IPS-NIHi7 (cell line): ENCODE measurements around the gene SSU72.
"Not testable (repeated sequence)": the region's sequence is repeated elsewhere in the genome, so short reads cannot be mapped to it uniquely, and the experiment has no call there.

Source experiments
- DNase-seq: peaks from one replicate; pipeline ENCODE4 v3.0.0; 2012; ENCODE audit warnings: mixed read lengths; ENCODE audit errors: extremely low spot score

SSU72 gene

GRCh38 chr1:1540818-1541628 is 33.6 kb downstream of the SSU72 start:
- DNase-seq, result no peak

DNA sequence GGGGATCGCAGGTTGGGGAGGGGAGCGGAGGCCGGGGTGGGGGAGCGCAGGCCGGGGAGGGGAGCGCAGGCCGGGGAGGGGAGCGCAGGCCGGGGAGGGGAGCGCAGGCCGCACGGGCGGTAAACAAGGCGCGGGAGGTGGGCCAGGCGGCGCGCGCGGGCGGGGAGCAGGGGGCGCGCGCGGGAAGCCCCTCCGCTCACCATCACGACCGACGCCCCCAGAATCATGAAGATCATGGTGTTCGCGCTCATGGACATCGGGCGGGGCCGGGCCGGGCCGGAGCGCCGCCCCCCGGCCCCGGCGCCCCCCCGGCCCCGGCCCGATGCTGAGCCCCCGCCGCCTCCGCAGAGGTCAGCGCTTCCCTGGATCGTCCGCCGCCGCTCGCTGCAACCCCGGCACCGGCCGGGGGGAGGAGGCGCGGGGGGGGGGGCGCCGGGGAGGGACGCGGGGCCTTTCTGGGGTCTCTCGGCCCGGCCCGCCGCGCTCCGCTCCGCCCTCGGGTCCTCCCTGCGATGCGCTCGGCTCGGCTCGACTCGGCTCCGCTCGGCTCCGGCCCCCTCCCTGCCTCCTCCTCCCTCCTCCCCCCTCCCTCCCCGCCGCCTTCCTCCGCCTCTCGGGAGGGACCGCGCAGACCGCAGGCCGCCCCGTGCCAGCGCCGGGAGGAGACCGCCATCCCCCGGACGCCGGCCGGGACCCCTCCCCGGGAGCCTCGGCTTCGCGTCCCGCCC is 34.4 kb downstream of the SSU72 start, which contains the start of gene TMEM240:
TMEM240 (minus strand) TSS at position 535 of the 728 bp plus-strand sequence; CDS start at position 257, 278 bp downstream.
- DNase-seq, result peak; percentile 94

- peak; percentile 73 for DNase-seq
These were observed 35.2 kb downstream of the SSU72 start for GRCh38 chr1:1539310-1540089.

DNA sequence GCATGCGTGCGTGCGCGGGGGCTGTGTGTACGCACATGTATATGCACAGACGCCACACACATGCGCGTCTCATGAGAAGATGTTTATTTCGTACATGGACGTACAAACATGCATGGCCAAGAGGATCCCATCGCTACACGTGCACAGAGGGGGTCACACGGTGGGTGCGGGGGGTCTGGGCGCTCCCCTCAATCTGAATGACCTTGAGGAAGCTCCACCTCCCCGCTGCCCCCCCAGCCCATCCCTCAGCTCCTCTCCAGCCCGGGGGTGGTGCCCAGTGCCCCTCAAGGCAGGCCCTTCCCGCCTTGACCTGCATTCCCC is 35.7 kb downstream of the SSU72 start:
- DNase-seq, result no peak

- DNase-seq, result no peak
These were observed 36.3 kb downstream of the SSU72 start for GRCh38 chr1:1538334-1538733.

- no peak for DNase-seq
These were observed 36.9 kb downstream of the SSU72 start for GRCh38 chr1:1537626-1538250.

DNA sequence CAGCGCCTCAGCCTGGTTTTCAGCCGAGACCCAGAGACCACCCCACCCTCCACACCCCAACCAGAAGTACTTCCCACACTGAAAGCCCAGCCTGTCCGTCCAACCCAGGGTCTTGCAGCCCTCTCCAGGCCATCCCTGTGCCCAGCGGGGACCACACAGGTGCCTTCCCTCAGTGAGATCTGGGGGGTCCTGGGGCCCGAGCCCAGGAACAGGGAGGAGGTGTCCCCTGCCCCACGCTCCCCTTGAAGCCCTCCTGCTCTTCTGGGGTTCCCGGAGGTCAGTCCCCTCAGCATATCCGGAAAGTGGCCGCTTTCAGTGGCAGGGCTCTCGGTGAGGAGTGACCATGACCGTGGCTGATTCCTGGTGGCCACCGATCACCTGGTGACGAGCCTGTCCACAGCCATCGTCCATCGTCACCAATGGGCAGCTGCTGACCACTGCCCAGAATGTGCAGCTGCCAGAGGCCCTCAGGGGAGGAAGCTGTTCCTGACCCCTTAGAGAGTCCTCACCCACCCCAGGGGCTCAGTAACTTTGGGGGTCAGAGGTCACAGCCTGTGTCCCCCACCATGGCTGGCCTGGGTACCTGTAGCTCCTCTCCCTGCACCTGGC is 37.6 kb downstream of the SSU72 start:
- DNase-seq, result no peak

DNA sequence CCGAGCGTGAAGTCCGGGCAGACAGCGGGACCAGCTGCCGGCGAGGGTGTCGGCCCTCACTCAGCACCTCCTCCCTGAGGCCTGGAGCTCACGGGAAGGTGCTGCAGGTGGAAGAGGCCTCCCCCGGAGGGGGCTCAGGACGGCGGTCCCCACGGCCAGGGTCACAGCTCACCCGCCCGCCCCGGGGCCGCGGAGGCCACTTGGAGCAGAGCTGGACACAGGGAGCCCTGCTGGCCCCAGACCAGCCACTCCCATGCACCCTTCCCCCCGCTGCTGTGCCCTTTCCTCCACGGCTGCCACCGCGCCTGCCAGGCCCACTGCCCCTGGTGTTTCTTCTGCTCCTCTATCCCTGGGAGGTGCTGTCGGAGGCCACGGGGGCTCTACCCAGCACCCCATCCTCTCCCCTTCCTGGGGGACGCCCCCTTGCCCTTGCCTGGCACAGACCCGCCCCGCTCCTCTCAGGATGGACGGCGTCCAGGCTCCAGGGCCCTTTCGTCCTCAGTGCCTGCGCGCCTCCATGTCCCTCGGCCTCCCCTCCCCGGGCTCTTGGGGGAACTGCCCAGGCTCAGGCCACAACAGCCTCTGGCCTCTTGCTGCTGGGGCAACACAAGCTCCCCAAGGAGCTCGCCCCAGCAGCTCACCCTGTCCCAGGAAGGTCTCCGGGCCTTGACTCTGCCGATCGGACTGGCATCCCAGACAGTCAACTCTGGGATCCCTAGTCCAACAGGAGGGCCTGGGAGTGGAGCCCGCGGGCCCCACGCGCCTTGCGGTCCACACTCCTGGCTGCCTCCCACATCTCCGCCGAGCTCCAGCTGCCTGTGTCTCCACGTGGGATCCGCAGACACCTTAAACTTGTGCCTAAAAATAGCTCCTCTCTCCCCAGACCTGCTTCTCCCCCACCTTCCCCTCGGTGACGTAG is 38.4 kb downstream of the SSU72 start:
- no peak for DNase-seq

GRCh38 chr1:1535201-1536018 is 39.3 kb downstream of the SSU72 start:
- no peak for DNase-seq

DNA sequence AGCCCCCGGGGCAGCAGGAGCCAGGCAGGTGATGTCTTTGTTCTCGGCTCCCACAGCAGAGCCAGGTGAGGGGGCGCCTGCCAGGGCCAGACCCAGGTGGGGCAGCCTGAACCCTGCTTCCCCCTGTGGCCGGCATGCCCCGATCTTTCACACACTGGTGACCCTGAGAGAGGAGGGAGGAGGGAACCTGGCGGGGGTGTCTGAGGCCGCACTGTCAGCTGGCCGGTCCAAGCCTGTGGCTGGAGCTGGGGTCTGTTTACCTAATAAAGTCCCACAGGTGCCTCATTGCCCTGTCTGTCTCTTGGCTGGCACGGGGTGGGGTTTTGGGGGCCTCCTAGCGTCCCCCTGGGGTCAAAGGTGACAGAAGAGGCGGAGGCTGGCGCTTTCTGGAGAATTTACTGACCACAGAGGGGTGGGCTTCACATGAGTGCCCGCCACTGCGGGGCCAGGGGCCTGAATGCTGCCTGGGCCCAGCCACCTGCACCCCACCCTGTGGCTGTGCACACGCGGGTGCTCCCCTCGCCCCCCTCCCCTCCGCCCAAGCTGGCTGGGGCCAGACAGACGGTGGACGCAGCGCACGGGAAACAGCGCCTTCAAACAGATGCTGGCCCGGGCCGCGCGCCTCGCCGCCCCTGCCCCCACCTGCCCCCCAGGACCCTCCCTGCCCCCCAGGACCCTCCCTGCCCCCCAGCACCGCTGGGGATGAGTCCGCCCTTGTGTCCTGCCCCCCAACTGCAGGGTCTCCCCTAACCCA is 40.1 kb downstream of the SSU72 start:
- DNase-seq, result no peak

DNA sequence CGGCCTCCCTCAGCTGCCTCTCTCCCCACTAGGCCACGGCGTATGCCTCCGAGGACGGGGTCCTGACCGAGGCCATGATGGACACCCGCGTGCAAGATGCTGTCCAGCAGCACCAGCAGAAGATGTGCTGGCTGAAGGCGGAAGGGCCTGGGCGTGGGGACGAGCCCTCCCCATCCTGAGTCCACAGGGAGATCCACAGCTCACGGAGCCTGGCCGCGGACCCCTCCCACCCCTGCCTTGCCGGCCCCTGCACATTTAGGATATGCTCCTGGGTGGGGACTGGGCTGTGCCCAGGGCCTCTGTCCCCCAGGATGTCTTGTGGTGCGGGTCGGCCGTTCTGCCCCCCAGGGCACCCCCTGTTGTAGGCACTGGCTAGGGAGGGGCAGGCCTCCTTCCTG is 40.8 kb downstream of the SSU72 start:
- not testable (repeated sequence) for DNase-seq

- not testable (repeated sequence) for DNase-seq
These were observed 41.3 kb downstream of the SSU72 start for GRCh38 chr1:1533176-1533893.

GRCh38 chr1:1531947-1532346 is 42.7 kb downstream of the SSU72 start:
- DNase-seq, result no peak

DNA sequence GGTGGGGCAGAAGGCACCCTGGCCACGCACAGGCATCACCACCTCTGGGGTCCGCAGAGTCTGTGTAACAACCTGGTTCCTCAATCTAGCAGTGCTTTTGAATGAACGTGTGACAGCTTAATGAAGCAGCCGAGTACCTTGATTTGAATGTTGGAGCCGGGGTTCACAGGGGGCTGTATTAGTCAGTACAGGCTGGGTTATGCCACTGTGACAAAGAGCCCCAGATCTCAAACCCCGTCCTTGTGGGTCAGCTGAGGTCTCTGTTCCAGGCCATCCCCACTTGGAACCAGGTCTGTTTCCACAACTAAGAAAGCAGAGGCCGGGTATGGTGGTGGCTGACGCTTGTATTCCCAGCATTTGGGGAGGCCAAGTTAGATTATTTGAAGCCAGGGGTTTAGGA is 44.7 kb downstream of the SSU72 start:
- no peak for DNase-seq

DNA sequence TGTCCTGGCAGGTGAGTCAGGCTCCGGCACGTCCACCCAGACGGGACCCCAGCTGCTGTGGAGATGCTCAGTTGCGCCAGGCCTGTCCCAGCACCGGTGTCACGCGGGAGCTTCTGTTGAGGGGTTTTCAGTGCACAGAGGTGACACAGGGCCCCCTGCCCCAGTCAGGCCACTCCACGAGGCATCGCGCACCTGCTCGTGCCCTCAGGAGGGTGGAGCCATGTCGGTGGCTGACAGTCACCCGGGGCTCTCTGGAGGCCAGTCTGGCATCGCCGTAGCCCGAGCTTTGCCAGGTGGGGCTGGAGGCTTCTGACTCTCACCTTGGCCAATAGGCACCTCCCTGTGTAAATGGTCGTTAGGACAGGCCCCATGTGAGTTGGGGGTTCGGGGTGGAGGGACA is 45.3 kb downstream of the SSU72 start:
- no peak for DNase-seq

DNA sequence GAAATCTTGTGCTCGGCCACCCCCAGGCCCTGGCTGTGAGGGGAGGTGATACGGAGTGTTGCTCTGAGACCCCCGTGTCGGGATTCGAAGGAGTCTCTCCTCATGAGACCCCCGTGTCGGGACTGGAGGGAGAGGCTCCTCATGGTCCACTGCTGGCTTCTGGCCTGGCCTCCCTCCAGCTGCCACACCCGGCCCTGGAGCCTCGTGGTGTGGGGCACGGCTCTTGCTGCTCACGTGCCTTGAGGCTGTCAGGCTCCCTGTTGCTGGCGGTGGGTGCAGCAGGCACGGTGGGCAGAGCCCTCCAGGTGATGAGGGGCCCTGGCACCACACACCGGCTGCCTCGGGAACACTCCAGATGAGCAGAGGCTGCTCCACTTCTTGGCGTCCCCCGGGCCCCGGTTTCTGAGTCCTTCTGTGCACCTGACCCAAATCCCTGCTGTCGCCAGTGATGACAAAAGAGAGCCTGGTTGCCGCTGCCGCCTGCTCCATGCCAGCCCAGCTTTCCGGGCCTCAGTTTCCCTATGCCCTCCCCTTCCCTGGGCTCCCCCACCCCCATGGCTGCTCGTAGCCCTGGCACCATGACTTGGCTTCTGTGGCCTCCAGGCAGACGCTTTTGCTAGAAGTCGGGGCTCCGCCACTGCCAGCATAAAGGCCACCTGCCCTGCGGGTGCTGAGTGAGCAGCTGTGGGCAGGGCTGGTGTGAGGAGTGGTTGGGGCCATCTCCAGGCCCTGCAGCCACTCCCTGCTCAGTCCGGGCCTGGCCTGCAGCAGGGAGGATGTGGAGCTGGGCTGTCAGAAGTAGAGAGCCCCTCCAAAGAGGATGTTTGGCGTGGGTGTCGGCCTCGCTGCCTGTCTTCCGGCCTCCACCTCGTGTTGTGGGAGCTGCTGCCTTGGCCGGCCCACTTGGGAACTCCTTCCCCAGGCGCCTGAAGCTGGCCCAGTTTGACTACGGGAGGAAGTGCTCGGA is 46.1 kb downstream of the SSU72 start:
- no peak for DNase-seq
